GM12891 (cell line): Measurements from ENCODE around the gene KIF16B.

Experiments
- DNase-seq: peaks from one replicate; pipeline ENCODE4 v3.0.0; 2011; ENCODE audit warnings: low spot score; ENCODE audit not compliant: insufficient read length
- FAIRE-seq: peaks from 2 replicates; lab custom pipeline; 2011; peaks lifted over from hg19 to GRCh38; lab: Jason Lieb, UNC
- PAX5 ChIP-seq: IDR thresholded peaks from 2 replicates; pipeline ENCODE4 v1.6.1; 2011; ENCODE audit warnings: low read length, moderate library complexity, mild to moderate bottlenecking; ENCODE audit not compliant: insufficient read depth, severe bottlenecking
- POLR2A ChIP-seq: IDR thresholded peaks from 2 replicates; pipeline ENCODE4 v1.6.1; 2011; ENCODE audit warnings: low read depth, low read length, control low read depth
- POLR2AphosphoS5 ChIP-seq: IDR thresholded peaks from 2 replicates; pipeline ENCODE4 v1.6.1; 2011; ENCODE audit warnings: low read depth, low read length, control low read depth
- POU2F2 ChIP-seq: IDR thresholded peaks from 2 replicates; pipeline ENCODE4 v1.6.1; 2011; ENCODE audit warnings: low read depth, mild to moderate bottlenecking, control low read depth, low read length, moderate library complexity
- SPI1 ChIP-seq: IDR thresholded peaks from 2 replicates; pipeline ENCODE4 v1.6.1; 2011; ENCODE audit warnings: low read depth, low read length, control low read depth
- TAF1 ChIP-seq: IDR thresholded peaks from 2 replicates; pipeline ENCODE4 v1.6.1; 2011; ENCODE audit warnings: low read depth, low read length, control low read depth

The KIF16B gene

GRCh38 chr20:16472045-16472872 lies 101.0 kb downstream of the KIF16B start:
- TF ChIP-seq POLR2AphosphoS5 (no peak), SPI1 (no peak), PAX5 (no peak), POLR2A (no peak), TAF1 (no peak), POU2F2 (no peak)
- DNase-seq (no peak), FAIRE-seq (no peak)

DNA sequence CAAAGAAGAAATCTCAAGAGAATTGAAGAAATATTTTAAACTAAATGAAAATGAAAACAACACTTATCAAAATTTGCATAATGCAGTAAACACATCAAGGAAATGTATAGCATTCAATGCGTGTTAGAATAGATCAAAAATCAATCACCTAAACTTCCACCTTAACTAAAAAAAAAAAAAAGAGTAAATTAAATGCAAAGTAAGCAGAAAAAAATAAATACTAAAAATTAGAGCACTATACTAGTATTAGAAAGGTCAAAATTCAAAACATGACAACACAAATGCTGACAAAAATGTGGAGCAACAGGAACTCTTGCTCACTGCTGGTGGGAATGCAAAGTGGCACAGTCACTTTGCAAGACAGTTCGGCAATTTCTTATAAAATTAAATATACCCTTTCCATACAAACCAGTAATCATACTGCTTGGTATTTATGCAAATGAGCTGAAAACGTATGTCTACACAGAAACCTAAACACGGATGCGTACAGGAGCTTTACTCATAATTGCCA lies 103.8 kb downstream of the KIF16B start:
- DNase-seq = no peak
- TF ChIP-seq SPI1 = no peak
- no peak for TF ChIP-seq POLR2A
- TF ChIP-seq POU2F2 = no peak
- TF ChIP-seq POLR2AphosphoS5 = no peak
- TF ChIP-seq TAF1 = no peak
- no peak for TF ChIP-seq PAX5
- FAIRE-seq = no peak

DNA sequence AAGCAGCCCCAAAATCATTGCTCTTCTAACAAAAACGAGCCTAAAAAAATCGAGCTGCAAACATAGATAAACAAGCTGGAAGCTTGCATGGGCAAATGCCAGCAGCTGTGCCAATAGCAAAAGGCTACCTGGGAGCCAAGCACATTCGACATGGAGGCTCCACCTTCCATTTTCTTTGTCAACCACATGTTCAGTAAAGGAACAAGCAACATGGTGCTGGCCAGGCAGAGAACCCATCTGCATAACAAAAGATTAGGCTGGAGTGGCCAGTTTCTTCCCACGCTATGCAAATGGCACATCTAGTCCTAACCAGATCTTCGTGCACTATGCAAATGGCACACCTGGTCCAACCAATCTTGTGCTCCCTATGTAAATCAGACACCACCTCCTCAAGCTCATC lies 110.5 kb downstream of the KIF16B start:
- TF ChIP-seq TAF1 (no peak), POU2F2 (no peak), SPI1 (no peak), POLR2AphosphoS5 (no peak), PAX5 (no peak), POLR2A (no peak)
- no peak for DNase-seq
- no peak for FAIRE-seq

GRCh38 chr20:16459019-16459700 lies 114.1 kb downstream of the KIF16B start:
- no peak for FAIRE-seq
- DNase-seq = no peak
- TF ChIP-seq POLR2AphosphoS5 = no peak

DNA sequence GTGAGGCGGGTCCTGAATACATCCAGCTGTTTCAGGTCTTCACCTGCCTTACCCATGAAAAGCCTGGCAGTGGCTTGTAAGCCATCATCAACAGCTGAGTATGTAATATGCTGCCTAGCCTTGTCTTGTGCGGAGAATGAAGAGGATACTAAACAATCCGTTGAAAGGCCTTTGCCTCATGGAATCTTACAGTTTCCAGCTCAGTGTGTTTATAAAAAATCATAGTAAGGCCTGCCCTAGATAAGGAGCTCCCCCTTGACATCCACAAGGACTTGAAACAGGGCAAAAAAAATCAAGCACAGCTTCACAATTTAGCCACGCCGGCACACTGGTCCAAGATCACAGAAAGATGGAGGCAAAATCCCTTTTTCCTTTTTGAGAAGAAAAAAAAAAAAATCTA lies 115.7 kb downstream of the KIF16B start:
- DNase-seq (no peak), FAIRE-seq (no peak)
- TF ChIP-seq POLR2AphosphoS5 (no peak), SPI1 (no peak), TAF1 (no peak), POLR2A (no peak), PAX5 (no peak), POU2F2 (no peak)

GRCh38 chr20:16455324-16455723 lies 117.9 kb downstream of the KIF16B start:
- FAIRE-seq = no peak
- no peak for TF ChIP-seq TAF1
- TF ChIP-seq POLR2A = no peak
- no peak for TF ChIP-seq POU2F2
- TF ChIP-seq SPI1 = no peak
- TF ChIP-seq POLR2AphosphoS5 = no peak
- TF ChIP-seq PAX5 = no peak
- no peak for DNase-seq

GRCh38 chr20:16451982-16452381 lies 121.3 kb downstream of the KIF16B start:
- DNase-seq = no peak
- FAIRE-seq = no peak
- TF ChIP-seq SPI1 (no peak), POLR2A (no peak), POLR2AphosphoS5 (no peak), POU2F2 (no peak), PAX5 (no peak), TAF1 (no peak)

DNA sequence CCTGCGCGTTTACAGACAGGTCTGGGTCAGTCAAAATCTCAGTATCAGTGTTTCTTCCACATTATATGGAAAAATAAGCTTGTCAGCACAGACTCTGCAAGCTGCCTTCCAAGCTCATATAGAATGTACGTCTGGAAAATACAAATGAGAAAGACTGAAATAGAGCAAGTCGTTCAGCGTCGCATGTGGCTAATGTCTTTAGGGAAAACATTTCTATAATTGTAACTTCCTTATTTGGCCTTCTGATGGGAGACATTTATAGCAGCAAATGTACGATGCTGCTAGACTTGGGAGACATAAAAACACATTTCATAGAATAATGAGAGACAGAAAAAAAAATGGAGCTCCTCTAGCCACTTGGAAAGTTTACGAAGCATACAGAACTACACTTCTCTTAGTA lies 122.2 kb downstream of the KIF16B start:
- no peak for FAIRE-seq
- no peak for DNase-seq
- TF ChIP-seq POLR2AphosphoS5 = no peak
- TF ChIP-seq TAF1 = no peak
- TF ChIP-seq SPI1 = no peak
- no peak for TF ChIP-seq POLR2A
- TF ChIP-seq POU2F2 = no peak
- TF ChIP-seq PAX5 = no peak

- no peak for FAIRE-seq
- TF ChIP-seq PAX5 (no peak), POU2F2 (no peak), SPI1 (no peak), TAF1 (no peak), POLR2AphosphoS5 (no peak), POLR2A (no peak)
- no peak for DNase-seq
These were observed 126.3 kb downstream of the KIF16B start for GRCh38 chr20:16446991-16447390.

GRCh38 chr20:16446246-16446645 lies 127.0 kb downstream of the KIF16B start:
- FAIRE-seq = no peak
- no peak for TF ChIP-seq POLR2AphosphoS5
- TF ChIP-seq PAX5 = no peak
- TF ChIP-seq POU2F2 = no peak
- no peak for TF ChIP-seq POLR2A
- no peak for TF ChIP-seq TAF1
- TF ChIP-seq SPI1 = no peak

More at GRCh38 chr20:16446246-16446645, 127.0 kb downstream of the KIF16B start:
- no peak for DNase-seq
